ENCODE data around the gene TMEM140. TPM values are rescaled to one million over a fixed set of nuclear protein-coding genes. Genes with fewer than 3 reads are reported as not detected.

Gene TMEM140
- total and polyA plus RNA-seq, 2 of the 13 experiments (the other 11 are each of a cell fraction or from before 2014, with no cell fraction given): 9.2 to 21.7 TPM

DNA sequence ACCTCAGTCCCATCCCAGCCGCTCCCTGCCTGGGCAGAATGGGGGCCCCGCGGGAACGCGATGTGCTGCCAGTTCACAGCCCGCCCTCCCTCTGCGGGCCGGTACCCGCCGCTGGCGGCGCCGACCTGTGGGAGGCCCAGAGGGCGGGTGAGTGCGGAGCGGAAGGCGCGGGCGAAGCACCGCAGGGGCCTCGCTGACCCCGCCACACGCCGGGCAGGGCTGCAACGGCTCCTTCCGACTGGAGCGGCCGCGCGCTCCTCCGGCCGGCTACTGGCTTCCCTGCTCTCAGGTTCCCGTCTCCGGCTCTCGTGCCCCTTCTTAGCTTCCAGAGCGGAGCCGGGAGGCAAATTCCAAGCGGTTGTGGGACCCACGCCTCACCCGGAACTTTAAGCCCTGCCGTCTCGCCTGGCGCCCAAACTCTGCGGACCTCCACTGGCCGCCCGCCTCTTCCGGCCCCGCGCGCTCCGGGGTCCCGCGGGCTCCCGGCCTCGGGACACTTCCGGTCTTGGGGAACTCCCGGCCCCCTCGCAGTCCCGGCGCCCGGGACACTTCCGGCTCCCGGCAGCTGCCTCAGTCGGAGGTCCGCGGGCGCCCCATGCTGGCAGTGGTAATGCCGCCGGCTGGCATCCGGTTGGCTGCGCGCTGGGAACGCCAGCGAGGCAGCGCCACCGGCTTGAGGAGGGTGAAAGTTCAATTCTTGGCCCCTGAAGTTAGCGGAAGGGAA lies 22.6 kb downstream of the TMEM140 start, which contains the start of gene CYREN (continued):
- TF ChIP-seq, protein P1, sequence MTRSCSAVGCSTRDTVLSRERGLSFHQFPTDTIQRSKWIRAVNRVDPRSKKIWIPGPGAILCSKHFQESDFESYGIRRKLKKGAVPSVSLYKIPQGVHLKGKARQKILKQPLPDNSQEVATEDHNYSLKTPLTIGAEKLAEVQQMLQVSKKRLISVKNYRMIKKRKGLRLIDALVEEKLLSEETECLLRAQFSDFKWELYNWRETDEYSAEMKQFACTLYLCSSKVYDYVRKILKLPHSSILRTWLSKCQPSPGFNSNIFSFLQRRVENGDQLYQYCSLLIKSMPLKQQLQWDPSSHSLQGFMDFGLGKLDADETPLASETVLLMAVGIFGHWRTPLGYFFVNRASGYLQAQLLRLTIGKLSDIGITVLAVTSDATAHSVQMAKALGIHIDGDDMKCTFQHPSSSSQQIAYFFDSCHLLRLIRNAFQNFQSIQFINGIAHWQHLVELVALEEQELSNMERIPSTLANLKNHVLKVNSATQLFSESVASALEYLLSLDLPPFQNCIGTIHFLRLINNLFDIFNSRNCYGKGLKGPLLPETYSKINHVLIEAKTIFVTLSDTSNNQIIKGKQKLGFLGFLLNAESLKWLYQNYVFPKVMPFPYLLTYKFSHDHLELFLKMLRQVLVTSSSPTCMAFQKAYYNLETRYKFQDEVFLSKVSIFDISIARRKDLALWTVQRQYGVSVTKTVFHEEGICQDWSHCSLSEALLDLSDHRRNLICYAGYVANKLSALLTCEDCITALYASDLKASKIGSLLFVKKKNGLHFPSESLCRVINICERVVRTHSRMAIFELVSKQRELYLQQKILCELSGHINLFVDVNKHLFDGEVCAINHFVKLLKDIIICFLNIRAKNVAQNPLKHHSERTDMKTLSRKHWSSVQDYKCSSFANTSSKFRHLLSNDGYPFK (CRISPR knock-in tag; IDR thresholded peaks at IDR 0.05; ENCODE audit: borderline replicate concordance): peak; percentile 91
- TF ChIP-seq, protein P2, sequence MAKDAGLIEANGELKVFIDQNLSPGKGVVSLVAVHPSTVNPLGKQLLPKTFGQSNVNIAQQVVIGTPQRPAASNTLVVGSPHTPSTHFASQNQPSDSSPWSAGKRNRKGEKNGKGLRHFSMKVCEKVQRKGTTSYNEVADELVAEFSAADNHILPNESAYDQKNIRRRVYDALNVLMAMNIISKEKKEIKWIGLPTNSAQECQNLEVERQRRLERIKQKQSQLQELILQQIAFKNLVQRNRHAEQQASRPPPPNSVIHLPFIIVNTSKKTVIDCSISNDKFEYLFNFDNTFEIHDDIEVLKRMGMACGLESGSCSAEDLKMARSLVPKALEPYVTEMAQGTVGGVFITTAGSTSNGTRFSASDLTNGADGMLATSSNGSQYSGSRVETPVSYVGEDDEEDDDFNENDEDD (CRISPR knock-in tag; IDR thresholded peaks at IDR 0.05; ENCODE audit: borderline replicate concordance): peak; percentile 60; the same call in 1 of the 2 replicates
- TF ChIP-seq POLR2G (IDR thresholded peaks at IDR 0.05; ENCODE audit: low read depth, low read length): peak; percentile 92
- no peak for TF ChIP-seq ZNF335 (CRISPR knock-in tag; IDR thresholded peaks at IDR 0.05)
- TF ChIP-seq, protein P3, sequence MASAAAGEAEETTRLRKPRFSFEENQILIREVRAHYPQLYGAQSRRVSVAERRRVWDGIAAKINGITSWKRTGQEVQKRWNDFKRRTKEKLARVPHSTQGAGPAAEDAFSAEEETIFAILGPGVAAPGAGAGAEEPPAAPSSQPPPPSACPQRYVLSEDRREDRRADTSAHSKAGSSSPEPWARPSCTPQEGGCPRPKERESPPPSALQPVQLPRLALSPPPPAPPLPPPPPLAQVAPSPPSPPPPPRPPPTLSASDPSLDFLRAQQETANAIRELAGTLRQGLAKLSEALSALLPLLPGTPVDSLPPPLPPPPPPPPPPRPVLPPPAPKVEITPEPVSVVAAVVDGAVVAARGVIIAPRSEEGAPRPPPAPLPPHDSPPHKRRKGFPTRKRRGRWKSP (CRISPR knock-in tag; IDR thresholded peaks at IDR 0.05): peak; percentile 57; the same call in 1 of the 2 replicates
- peak; percentile 83; the same call in 1 of the 2 replicates for TF ChIP-seq MYC (CRISPR knock-in tag; IDR thresholded peaks at IDR 0.05; ENCODE audit: borderline replicate concordance)
- peak; percentile 75; the same call in 1 of the 2 replicates for TF ChIP-seq ZNF264 (CRISPR knock-in tag; IDR thresholded peaks at IDR 0.05)
- peak; percentile 90 for TF ChIP-seq BORCS8-MEF2B (CRISPR knock-in tag; IDR thresholded peaks at IDR 0.05)
- TF ChIP-seq FOSL2 (CRISPR knock-in tag; IDR thresholded peaks at IDR 0.05): peak; percentile 15; the same call in 1 of the 2 replicates
- TF ChIP-seq ZNF724P (CRISPR knock-in tag; IDR thresholded peaks at IDR 0.05; ENCODE audit: borderline replicate concordance): peak; percentile 39; the same call in 1 of the 2 replicates
- no peak for TF ChIP-seq NONO (IDR thresholded peaks at IDR 0.05)
- TF ChIP-seq NONO (CRISPR knock-in tag; conservative IDR thresholded peaks at IDR 0.05): peak; percentile 95
- peak; percentile 24; the same call in 1 of the 2 replicates for TF ChIP-seq ZNF12 (CRISPR knock-in tag; IDR thresholded peaks at IDR 0.05)
- TF ChIP-seq, protein P4, sequence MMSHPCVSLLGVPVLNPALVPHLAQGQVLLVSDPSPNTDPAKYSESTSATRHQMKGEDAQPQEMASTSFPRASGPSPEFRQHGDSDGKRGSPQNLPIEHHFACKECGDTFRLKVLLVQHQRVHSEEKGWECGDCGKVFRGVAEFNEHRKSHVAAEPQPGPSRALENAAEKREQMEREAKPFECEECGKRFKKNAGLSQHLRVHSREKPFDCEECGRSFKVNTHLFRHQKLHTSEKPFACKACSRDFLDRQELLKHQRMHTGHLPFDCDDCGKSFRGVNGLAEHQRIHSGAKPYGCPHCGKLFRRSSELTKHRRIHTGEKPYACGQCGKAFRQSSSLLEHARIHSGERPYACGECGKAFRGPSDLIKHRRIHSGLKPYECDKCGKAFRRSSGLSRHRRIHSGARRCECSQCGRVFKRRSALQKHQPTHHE (CRISPR knock-in tag; IDR thresholded peaks at IDR 0.05; ENCODE audit: borderline replicate concordance): peak; percentile 97
- TF ChIP-seq ZNF337 (CRISPR knock-in tag; IDR thresholded peaks at IDR 0.05; ENCODE audit: borderline replicate concordance, low read depth): peak; percentile 95
- TF ChIP-seq ZSCAN22 (CRISPR knock-in tag; IDR thresholded peaks at IDR 0.05): no peak
- peak; percentile 83; the same call in 1 of the 2 replicates for TF ChIP-seq MTA1 (CRISPR knock-in tag; IDR thresholded peaks at IDR 0.05; ENCODE audit: borderline replicate concordance)
- 0 out of 2 replicates have a peak, but pooled peaks have one; percentile 40 for TF ChIP-seq ZNF292 (CRISPR knock-in tag; IDR thresholded peaks at IDR 0.05; ENCODE audit: borderline replicate concordance, low read depth)
- TF ChIP-seq, protein P5, sequence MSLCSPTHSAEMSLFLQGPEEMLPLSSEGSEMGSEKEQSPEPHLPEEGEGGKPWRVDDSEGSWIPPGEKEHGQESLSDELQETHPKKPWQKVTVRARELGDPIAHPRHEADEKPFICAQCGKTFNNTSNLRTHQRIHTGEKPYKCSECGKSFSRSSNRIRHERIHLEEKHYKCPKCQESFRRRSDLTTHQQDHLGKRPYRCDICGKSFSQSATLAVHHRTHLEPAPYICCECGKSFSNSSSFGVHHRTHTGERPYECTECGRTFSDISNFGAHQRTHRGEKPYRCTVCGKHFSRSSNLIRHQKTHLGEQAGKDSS (CRISPR knock-in tag; IDR thresholded peaks at IDR 0.05; ENCODE audit: borderline replicate concordance, low read depth): peak; percentile 89; the same call in 1 of the 2 replicates
